Right cardiac atrium (tissue), 5 donors: ENCODE measurements around the gene TRIM68. TPM values are rescaled to one million over a fixed set of nuclear protein-coding genes. Genes with fewer than 3 reads are reported as not detected.
A peak's percentile ranks its signal among the peaks of the same experiment; 100 is the strongest.

Experiments
- ATAC-seq, 2 donors: fragments of 200-7000 bp; cut with Tn5 transposase; one replicate each; pipeline versions ENCODE4 v1.8.0 to v1.9.1; 2020; ENCODE audit warnings: moderate library complexity in 2 of 2, mild to moderate bottlenecking in 1 of 2
- DNase-seq, 3 donors: peaks; one replicate each; pipeline ENCODE4 v3.0.0-alpha.2; 2020
- H3K27ac ChIP-seq: one replicate; pipeline ENCODE4 v1.5.1; 2013; ENCODE audit warnings: mild to moderate bottlenecking, low read length, control low read depth, moderate library complexity
- H3K27me3 ChIP-seq: one replicate; pipeline ENCODE4 v1.6.1; 2013; ENCODE audit not compliant: control insufficient read depth, insufficient read depth
- H3K4me1 ChIP-seq: one replicate; pipeline ENCODE4 v1.6.1; 2013; ENCODE audit warnings: low read length; ENCODE audit not compliant: control insufficient read depth, insufficient read depth
- H3K4me3 ChIP-seq: one replicate; pipeline ENCODE4 v1.5.1; 2013; ENCODE audit warnings: low read length, control low read depth
- H3K9me3 ChIP-seq: one replicate; pipeline ENCODE4 v1.6.1; 2013; ENCODE audit warnings: low read length; ENCODE audit not compliant: control insufficient read depth
- WGBS: extraction: QIAGEN DNeasy Blood & Tissue Kit; methylation state at CpG from one replicate; pipeline ENCODE4 v1.1.7; 2013; 5-methylcytosine and 5-hydroxymethylcytosine counted together
- intact Hi-C, 4 donors: fragments of 100-400 bp; cut with DNase I; formaldehyde crosslinking; loops; one replicate each; pipeline versions ENCODE4 v1.11.0 to v1.14.0; 2022 to 2023
- polyA plus RNA-seq: library from polyadenylated mRNA; stranded (reverse); fragments of 200-250 nt; gene quantifications from one replicate; pipeline ENCODE4 v1.2.3, GENCODE V29; 2013
- total RNA-seq, 4 donors: library from RNA; stranded (reverse); fragmentation: NEBNext Ultra II Directional; extraction: Animal tissue kit (Norgen Biotek cat#: 25700); gene quantifications; one replicate each; pipeline ENCODE4 v1.2.1, GENCODE V29; 2021
- donor health status: healthy with polysubstance abuse.
- donor health status: DM: no; HTN: yes; CAD: no.
- donor health status: DM: no; HTN: no; CAD: no.
- donor health status: DM: no; HTN: yes; CAD: no; lungs with severe emphysema.
- donor health status: DM: yes; HTN: yes; CAD: no.

The TRIM68 gene
- total and polyA plus RNA-seq, 5 donors: 6.5 to 12.4 (median 10.7) TPM

DNA sequence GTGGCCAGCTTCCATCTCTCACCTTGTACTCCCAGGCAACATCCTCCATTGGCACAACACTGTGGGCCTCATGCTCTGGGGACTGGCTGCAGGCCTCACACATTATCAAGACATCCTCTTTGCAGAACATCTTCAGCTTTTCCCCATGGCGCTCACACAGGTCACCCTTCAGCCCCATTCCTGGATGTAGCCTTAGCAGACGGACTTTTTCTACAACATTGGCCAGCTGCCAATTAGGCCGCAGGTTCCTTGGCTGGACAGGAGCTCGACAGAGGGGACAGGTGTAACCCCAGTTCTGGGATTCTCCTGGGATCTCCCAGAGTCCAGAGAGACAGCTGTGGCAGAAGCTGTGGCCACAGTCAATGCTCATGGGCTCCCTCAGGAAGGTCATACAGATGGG is 3.0 kb downstream of the TRIM68 start:
- no peaks in the 10 kb centered on the region for H3K27me3 ChIP-seq
- H3K27ac ChIP-seq: no peak overlapping the region
- peak in 1 of 3 donors; percentile 33 for DNase-seq
- peaks cover 2% of the 10 kb centered on the region for H3K4me1 ChIP-seq
- WGBS: 92% methylated on average over 4 of the region's 4 CpGs
- ATAC-seq: no peak
- intact Hi-C loops: no loop called here
- no peaks in the 10 kb centered on the region for H3K9me3 ChIP-seq
- no peak overlapping the region for H3K4me3 ChIP-seq

DNA sequence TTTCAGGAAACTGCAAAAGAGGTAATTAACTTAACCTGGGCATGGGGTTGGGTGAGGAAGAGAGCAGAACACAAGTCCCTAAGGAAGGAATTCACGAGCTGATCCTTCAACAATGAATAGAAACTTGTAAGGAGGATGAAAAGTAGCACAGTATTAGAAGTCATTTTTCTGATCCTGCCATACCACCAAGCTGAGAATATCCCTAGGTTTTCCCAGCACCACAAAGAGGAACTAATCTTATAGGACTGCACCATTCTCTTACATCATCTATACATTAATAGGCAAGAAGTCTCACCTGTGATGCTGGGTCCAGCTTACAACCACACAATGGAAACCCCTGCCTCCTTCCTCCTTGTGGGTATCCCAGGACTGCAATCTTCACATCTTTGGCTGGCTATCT is 14.3 kb downstream of the TRIM68 start, which contains the start of gene OR52I1:
Gene OR52I1, plus strand, starts transcription at position 301 of the 400 bp plus-strand sequence. Its CDS starts 0 bp downstream, at position 301.
- Histone ChIP-seq H3K27me3 (no peaks in the 10 kb centered on the region), H3K27ac (no peak within 1 kb of the TSS), H3K4me1 (no peaks in the 10 kb centered on the region), H3K4me3 (no peak within 1 kb of the TSS), H3K9me3 (no peaks in the 10 kb centered on the region)
- WGBS: 75% methylated on average over 1 of the region's 1 CpG
- ATAC-seq (no peak), DNase-seq (no peak)
- intact Hi-C loops: no loop called here

DNA sequence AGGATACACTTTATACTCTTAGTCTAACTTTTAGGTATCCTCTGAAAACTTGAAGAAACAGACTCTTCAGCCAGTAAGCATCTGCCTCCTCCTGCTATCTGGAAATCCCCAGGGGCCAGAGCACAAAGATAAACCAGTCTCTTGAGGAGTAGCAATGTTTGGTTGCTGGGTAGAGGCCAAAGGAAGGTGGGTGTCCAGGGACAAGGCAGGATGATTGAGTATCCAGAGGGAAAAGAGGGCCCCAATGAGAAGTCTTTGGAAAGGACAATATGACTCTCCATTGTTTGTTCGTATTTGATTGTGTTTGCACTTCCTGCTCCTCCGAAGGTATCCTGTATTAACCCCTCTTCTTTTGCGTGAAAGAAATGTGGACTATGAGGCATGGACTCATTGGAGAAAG is 19.0 kb downstream of the TRIM68 start:
- H3K4me3 ChIP-seq: no peak overlapping the region
- no peak for DNase-seq
- intact Hi-C loops: no loop called here
- H3K9me3 ChIP-seq: no peaks in the 10 kb centered on the region
- no peaks in the 10 kb centered on the region for H3K4me1 ChIP-seq
- no peaks in the 10 kb centered on the region for H3K27me3 ChIP-seq
- ATAC-seq: no peak
- no peak overlapping the region for H3K27ac ChIP-seq
- 62% methylated on average over 3 of the region's 3 CpGs for WGBS

DNA sequence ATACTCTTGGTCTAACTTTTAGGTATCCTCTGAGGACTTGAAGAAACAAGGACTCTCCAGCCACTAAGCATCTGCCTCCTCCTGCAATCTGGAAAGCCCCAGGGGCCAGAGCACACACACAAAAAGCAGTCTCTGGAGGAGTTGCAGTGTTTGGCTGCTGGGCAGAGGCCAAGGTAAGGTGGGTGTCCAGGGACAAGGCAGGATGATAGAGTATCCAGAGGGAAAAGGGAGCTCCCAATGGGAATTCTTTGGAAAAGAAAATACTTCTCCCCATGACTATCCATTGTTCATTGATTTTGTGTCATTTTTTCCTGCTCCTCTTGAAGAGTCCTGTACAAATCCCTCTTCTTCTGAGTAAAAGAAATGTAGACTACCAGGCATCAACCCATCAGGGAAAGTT is 26.6 kb downstream of the TRIM68 start, which contains the start of gene OR52I2:
Gene OR52I2, plus strand, starts transcription at position 301 of the 400 bp plus-strand sequence.
- ATAC-seq: no peak
- H3K4me1 ChIP-seq: no peaks in the 10 kb centered on the region
- H3K27ac ChIP-seq: no peak within 1 kb of the TSS
- H3K4me3 ChIP-seq: no peak within 1 kb of the TSS
- no peaks in the 10 kb centered on the region for H3K9me3 ChIP-seq
- intact Hi-C loops: no loop called here
- no peak for DNase-seq
- H3K27me3 ChIP-seq: no peaks in the 10 kb centered on the region

DNA sequence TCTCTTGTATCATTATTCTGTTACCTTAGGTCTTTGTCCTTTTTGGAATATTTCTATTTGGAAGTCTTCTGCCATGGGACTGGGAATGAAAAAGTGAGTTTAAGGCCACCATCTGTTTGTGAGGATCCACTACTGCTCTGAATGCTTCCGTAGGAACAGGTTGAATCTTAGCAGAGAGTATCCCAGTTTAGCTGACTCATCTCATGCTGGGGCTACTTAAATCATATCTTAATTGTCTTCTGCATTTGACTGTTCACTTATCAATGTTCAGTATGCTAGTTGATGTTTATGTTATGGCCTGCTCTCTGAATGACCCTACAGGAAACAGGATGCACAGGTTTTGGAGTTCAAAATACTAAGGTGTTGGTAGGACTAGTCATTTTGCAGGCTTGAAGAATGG is 27.9 kb downstream of the TRIM68 start:
- Histone ChIP-seq H3K27ac (no peak overlapping the region), H3K4me3 (no peak overlapping the region), H3K9me3 (no peaks in the 10 kb centered on the region), H3K4me1 (no peaks in the 10 kb centered on the region), H3K27me3 (no peaks in the 10 kb centered on the region)
- DNase-seq (no peak), ATAC-seq (no peak)
- WGBS: 83% methylated on average over 1 of the region's 1 CpG
- intact Hi-C loops: no loop called here

DNA sequence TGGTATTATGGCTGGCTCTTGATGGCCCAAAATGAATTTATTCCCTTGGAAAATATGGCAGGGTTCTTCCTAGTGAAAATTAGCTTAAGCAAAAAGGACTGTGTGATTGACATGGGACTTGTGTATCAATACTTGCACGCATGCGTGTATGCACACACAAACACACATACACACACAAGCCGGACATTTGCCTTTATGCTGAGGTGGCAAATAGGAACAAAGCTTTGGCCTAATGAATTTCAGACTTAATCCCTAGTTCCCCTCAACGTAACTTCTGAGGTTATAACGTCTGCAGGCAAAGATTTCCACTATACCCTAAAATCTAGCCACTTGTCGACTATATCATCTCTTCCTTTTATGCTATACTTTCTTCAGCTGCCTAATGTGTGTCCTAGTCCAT is 29.4 kb downstream of the TRIM68 start:
- ATAC-seq (no peak), DNase-seq (no peak)
- H3K27ac ChIP-seq: no peak overlapping the region
- no peaks in the 10 kb centered on the region for H3K27me3 ChIP-seq
- no peaks in the 10 kb centered on the region for H3K4me1 ChIP-seq
- H3K4me3 ChIP-seq: no peak overlapping the region
- intact Hi-C loops: no loop called here
- 86% methylated on average over 6 of the region's 6 CpGs for WGBS
- no peaks in the 10 kb centered on the region for H3K9me3 ChIP-seq

DNA sequence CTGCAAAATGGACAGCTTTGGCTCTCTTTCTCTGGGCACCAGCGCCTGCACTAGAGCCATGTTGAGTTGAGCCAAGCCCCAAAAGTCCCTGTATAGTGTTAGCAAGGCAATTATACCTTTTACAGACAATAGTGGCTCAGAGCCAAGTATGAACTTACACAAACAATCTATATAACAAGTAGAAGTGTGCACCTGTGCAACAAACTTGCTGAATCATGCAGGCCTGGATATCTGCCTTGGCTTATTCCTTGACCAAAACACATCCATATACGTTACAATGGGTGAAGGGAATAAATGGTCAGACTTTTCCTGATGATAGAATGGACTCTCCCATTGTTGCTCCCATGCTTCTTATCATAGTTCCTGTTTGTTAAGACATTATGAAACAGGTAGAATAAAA is 30.3 kb downstream of the TRIM68 start:
- 75% methylated on average over 2 of the region's 2 CpGs for WGBS
- intact Hi-C loops: no loop called here
- H3K27me3 ChIP-seq: no peaks in the 10 kb centered on the region
- no peaks in the 10 kb centered on the region for H3K9me3 ChIP-seq
- H3K4me1 ChIP-seq: no peaks in the 10 kb centered on the region
- DNase-seq (no peak), ATAC-seq (no peak)
- no peak overlapping the region for H3K27ac ChIP-seq
- no peak overlapping the region for H3K4me3 ChIP-seq

DNA sequence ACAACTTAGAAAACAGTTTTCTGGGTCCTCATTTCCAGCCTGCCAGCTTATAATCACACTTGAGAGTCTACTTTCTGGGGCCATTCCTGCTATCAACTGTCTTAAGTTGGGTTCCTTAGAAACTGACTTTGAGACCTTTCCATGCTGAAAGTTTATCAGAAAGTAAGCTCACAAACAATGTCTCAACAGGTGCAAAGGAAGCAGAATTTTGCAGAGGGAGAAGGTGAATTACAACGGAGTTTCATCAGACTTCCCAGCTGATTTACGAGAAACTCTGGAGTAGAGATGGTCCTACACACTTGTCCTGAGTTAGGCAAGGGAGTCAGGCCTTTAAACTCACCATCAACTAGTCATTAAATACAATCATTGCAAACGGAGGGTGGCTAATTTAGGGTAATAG is 31.2 kb downstream of the TRIM68 start:
- Histone ChIP-seq H3K27ac (no peak overlapping the region), H3K27me3 (no peaks in the 10 kb centered on the region), H3K9me3 (no peaks in the 10 kb centered on the region), H3K4me3 (no peak overlapping the region), H3K4me1 (no peaks in the 10 kb centered on the region)
- intact Hi-C loops: no loop called here
- ATAC-seq (no peak), DNase-seq (no peak)
- 62% methylated on average over 3 of the region's 3 CpGs for WGBS

DNA sequence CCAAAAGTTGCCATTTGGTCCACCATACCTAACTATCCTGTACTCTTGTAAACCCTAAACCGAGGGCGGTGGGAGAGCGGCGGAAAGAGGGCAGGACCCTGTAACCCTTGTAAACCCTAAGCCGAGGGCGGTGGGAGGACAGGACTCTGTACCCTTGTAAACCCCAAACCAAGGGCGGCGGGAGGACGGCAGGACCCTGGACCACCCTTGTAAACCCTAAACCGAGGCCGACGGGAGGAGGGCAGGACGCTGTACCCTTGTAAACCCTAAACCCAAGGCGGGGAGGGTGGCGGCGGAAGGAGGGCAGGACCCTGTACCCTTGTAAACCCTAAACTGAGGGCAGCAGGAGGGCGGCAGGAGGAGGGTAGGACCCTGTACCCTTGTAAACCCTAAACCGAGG is 39.0 kb downstream of the TRIM68 start:
- intact Hi-C loops: no loop called here
- WGBS: 91% methylated on average over 18 of the region's 18 CpGs
- Histone ChIP-seq H3K4me1 (no peaks in the 10 kb centered on the region), H3K27me3 (no peaks in the 10 kb centered on the region), H3K27ac (no peak overlapping the region), H3K4me3 (no peak overlapping the region), H3K9me3 (no peaks in the 10 kb centered on the region)
- ATAC-seq: no peak
- DNase-seq: peak in 1 of 3 donors; percentile 49

DNA sequence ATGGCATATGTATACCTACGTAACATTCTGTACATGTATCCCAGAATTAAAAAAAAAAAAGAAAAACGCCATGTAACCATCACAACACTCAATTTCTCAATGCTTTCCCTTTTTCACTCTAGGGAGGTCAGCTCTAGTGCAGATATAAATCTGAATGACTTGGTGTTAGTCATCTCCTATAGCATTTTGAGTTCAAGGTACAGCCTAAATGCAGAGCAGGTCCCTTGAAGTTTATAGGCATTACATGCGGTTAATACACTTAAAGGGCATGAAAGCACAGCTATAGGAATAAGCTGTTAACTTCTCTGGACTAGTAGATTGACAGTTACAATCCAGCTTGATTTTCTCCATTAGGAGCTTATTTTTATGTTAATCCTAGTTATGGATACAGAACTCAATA is 42.7 kb downstream of the TRIM68 start:
- no peaks in the 10 kb centered on the region for H3K27me3 ChIP-seq
- H3K4me3 ChIP-seq: no peak overlapping the region
- no peaks in the 10 kb centered on the region for H3K9me3 ChIP-seq
- ATAC-seq (no peak), DNase-seq (no peak)
- intact Hi-C loops: no loop called here
- H3K27ac ChIP-seq: no peak overlapping the region
- WGBS: 85% methylated on average over 3 of the region's 3 CpGs
- H3K4me1 ChIP-seq: no peaks in the 10 kb centered on the region

DNA sequence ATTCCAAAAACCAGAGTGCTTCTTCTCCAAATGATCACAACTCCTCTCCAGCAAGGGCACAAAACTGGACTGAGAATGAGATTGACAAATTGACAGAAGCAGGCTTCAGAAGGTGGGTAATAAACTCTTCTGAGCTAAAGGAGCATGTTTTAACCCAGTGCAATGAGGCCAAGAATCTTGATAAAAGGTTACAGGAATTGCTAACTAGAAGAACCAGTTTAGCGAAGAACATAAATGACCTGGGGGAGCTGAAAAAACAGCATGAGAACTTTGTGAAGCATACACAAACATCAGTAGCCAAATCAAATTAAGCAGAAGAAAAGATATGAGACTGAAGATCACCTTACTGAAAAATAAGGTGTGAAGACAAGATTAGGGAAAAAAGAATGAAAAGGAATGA is 47.6 kb downstream of the TRIM68 start:
- Histone ChIP-seq H3K4me1 (no peaks in the 10 kb centered on the region), H3K9me3 (no peaks in the 10 kb centered on the region), H3K27ac (no peak overlapping the region), H3K4me3 (no peak overlapping the region), H3K27me3 (no peaks in the 10 kb centered on the region)
- DNase-seq: no peak
- WGBS: 93% methylated on average over 1 of the region's 1 CpG
- intact Hi-C loops: no loop called here
- ATAC-seq: no peak
